ENCODE data around the gene VEPH1. TPM values are rescaled to one million over a fixed set of nuclear protein-coding genes. Genes with fewer than 3 reads are reported as not detected.

Gene VEPH1
- total and polyA plus RNA-seq, 9 of the 15 experiments (the other 6 are each of a cell fraction or from before 2014, with no cell fraction given) = 4.5 to 15.6 (median 5.8) TPM

GRCh38 chr3:157294491-157294890 is 208.7 kb downstream of the VEPH1 start:
- Histone ChIP-seq H3K4me2 (ENCODE audit: insufficient read depth, low read length) (no peak overlapping the region), H3K4me1 (replicated peaks in 1 of 2; ENCODE audit: control insufficient read depth in 2 of 2, insufficient read depth in 2 of 2, low read length in 2 of 2) (no peaks in the 10 kb centered on the region; a peak in 1 of 5 replicates), H3K27me3 (ENCODE audit: control insufficient read depth in 2 of 2, insufficient read depth in 2 of 2, low read length in 2 of 2) (no peaks in the 10 kb centered on the region), H3K9me1 (ENCODE audit: control insufficient read depth, insufficient read depth, low read length) (no peaks in the 10 kb centered on the region), H2AFZ (ENCODE audit: low read depth, low read length) (no peak overlapping the region), H3K36me3 (ENCODE audit: control insufficient read depth, insufficient read depth, low read length) (no peaks in the 10 kb centered on the region), H3K79me2 (ENCODE audit: control insufficient read depth, insufficient read depth, low read length) (no peaks in the 10 kb centered on the region), H3K4me3 (no peak overlapping the region), H3K27ac (ENCODE audit: extremely low read depth, low read depth, low read length) (no peak overlapping the region), H3K9ac (ENCODE audit: insufficient read depth in 1 of 2, low read depth in 2 of 2, low read length in 2 of 2) (no peak overlapping the region), H4K20me1 (replicated peaks; ENCODE audit: control insufficient read depth, insufficient read depth, low read length) (no peaks in the 10 kb centered on the region), H3K9me3 (replicated peaks; ENCODE audit: control insufficient read depth, insufficient read depth, low read depth, low read length) (no peaks in the 10 kb centered on the region)
- FAIRE-seq (no peak), DNase-seq (ENCODE audit: extremely low read depth in 1 of 4, low spot score in 3 of 4) (no peak), ATAC-seq (no peak)
- 0% methylated on average over 1 of the region's 1 CpG for WGBS (ENCODE audit: insufficient coverage, low coverage, missing lambda C conversion rate)
- intact Hi-C loops (cut with micrococcal nuclease) (no loop called here), in situ Hi-C loops (cut with MboI) (no loop called here)
- no TSS peak for BruUV-seq (replicated peaks)
- CTCF ChIA-PET (ENCODE audit: low intra/inter-chr PET ratio) = no interaction called here
- TF ChIP-seq C11orf30 (IDR thresholded peaks at IDR 0.05; ENCODE audit: low read depth) (peak; percentile 48; the same call in 1 of the 2 replicates), NFE2L1 (tag; IDR thresholded peaks at IDR 0.05; ENCODE audit: borderline replicate concordance, low read depth) (0 out of 2 replicates have a peak, but pooled peaks have one; percentile 31), NFE2 (IDR thresholded peaks at IDR 0.05; ENCODE audit: low read depth) (peak; percentile 60; the same call in 1 of the 2 replicates), CREB3 (tag; conservative IDR thresholded peaks at IDR 0.05; ENCODE audit: low read depth) (no peak), ZNF316 (IDR thresholded peaks at IDR 0.05) (peak; percentile 66), ETS2 (tag; IDR thresholded peaks at IDR 0.05; ENCODE audit: borderline replicate concordance, poor library complexity, severe bottlenecking) (no peak), MAFG (tag; conservative IDR thresholded peaks at IDR 0.05) (peak; percentile 78), SOX6 (IDR thresholded peaks at IDR 0.05) (no peak), HMGXB4 (CRISPR knock-in tag; IDR thresholded peaks at IDR 0.05) (no peak)
- TF ChIP-seq, protein P1, sequence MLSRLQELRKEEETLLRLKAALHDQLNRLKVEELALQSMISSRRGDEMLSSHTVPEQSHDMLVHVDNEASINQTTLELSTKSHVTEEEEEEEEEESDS (CRISPR knock-in tag; IDR thresholded peaks at IDR 0.05) = no peak
- POLR2A ChIA-PET = no interaction called here
